ENCODE data around the gene PDCD1.

GRCh38 chr2:241855888-241856422 lies 2.7 kb downstream of the PDCD1 start:
- TF ChIP-seq CTCF (CRISPR knock-in tag; IDR thresholded peaks at IDR 0.05) (no peak), MAX (IDR thresholded peaks at IDR 0.05) (no peak), TCF7 (IDR thresholded peaks at IDR 0.05; ENCODE audit: low read depth) (no peak), MLX (CRISPR knock-in tag; IDR thresholded peaks at IDR 0.05) (no peak)
